Measurements from ENCODE around the gene TLL1.
A peak's percentile ranks its signal among the peaks of the same experiment; 100 is the strongest.

TLL1 gene

DNA sequence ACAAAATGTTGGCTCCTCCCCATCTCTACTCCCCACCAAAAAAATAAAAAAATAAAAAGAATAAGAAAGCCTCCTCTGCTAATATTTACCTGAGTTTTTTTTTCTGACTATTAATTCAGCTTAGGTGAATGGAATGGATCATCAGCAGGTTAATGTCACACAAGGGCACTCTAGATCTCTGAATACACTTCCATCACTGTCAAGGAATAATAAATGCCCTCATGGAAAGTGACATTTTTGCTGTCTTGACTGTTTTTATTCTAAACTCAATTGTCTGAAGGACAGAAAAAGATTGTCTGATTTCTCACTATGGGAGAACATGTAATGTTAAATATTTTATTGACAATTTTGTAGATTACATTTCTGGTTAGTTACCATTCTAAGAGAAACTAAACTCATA, 30.4 kb upstream of the TLL1 start:
- TF ChIP-seq, protein P1, sequence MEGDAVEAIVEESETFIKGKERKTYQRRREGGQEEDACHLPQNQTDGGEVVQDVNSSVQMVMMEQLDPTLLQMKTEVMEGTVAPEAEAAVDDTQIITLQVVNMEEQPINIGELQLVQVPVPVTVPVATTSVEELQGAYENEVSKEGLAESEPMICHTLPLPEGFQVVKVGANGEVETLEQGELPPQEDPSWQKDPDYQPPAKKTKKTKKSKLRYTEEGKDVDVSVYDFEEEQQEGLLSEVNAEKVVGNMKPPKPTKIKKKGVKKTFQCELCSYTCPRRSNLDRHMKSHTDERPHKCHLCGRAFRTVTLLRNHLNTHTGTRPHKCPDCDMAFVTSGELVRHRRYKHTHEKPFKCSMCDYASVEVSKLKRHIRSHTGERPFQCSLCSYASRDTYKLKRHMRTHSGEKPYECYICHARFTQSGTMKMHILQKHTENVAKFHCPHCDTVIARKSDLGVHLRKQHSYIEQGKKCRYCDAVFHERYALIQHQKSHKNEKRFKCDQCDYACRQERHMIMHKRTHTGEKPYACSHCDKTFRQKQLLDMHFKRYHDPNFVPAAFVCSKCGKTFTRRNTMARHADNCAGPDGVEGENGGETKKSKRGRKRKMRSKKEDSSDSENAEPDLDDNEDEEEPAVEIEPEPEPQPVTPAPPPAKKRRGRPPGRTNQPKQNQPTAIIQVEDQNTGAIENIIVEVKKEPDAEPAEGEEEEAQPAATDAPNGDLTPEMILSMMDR (IDR thresholded peaks at IDR 0.05) = no peak

DNA sequence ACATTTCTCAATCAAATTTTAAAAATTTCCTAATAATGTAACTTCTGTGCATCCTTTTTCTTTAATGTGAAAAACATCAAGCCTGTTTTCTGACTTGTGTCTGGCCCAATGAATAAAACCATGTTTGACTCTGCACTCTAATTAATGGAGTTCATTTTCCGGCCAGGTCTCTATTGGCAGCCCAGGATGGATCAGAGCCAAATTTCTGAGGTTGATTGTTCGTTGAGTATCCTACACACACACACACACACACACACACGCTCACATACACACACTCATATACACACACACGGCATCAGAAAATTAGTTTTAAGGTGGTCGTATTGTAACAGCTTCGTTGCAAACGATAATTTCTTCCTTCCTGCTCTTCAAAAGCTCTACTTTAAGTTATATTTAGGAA, 28.9 kb upstream of the TLL1 start:
- TF ChIP-seq, protein P1 (IDR thresholded peaks at IDR 0.05) = no peak

DNA sequence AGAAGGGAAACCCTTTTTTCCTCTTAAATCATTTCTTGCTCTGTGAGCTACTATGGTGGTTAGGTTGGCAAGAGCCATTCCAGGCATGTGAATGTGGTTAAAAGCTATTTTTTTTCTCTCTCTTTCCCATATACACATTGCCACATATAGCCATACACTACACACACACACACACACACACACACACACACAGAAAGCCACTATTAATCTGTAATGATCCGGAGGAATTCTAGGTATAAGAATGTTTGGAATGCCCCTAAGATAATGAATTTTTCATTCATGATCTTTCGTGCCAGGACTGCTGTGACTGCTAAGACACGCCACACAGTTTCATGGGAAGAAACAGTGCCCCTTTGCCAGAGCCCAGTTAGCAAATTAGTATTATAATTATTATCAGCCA, 21.8 kb upstream of the TLL1 start:
- TF ChIP-seq, protein P1 (IDR thresholded peaks at IDR 0.05) = no peak

- TF ChIP-seq, protein P1 (IDR thresholded peaks at IDR 0.05) = peak; percentile 21; the same call in 1 of the 2 replicates
These were observed 17.8 kb upstream of the TLL1 start for GRCh38 chr4:165855191-165855590.

GRCh38 chr4:165861363-165861762, 11.7 kb upstream of the TLL1 start:
- TF ChIP-seq, protein P1 (IDR thresholded peaks at IDR 0.05) = no peak

GRCh38 chr4:165864271-165864670, 8.8 kb upstream of the TLL1 start:
- TF ChIP-seq, protein P1 (IDR thresholded peaks at IDR 0.05) = no peak

GRCh38 chr4:165866019-165866650, 6.9 kb upstream of the TLL1 start:
- TF ChIP-seq, protein P1 (IDR thresholded peaks at IDR 0.05) = no peak

GRCh38 chr4:165867961-165868360, 5.1 kb upstream of the TLL1 start:
- TF ChIP-seq, protein P1 (IDR thresholded peaks at IDR 0.05) = no peak
